ENCODE data around the gene IMP3. TPM values are rescaled to one million over a fixed set of nuclear protein-coding genes. Genes with fewer than 3 reads are reported as not detected.

IMP3 gene
- total RNA-seq, 2 donors from 2014 or later = 43.1 to 66.6 TPM

GRCh38 chr15:75644376-75644775 lies 4.4 kb upstream of the IMP3 start:
- H3K27ac ChIP-seq = no peak overlapping the region
- no peak for DNase-seq
- no peaks in the 10 kb centered on the region for H3K36me3 ChIP-seq (replicated peaks in 1 of 2; ENCODE audit: insufficient read depth in 1 of 2, low read depth in 2 of 2)
- ATAC-seq = no peak
- intact Hi-C loops (cut with DNase I) = no loop called here
- TF ChIP-seq POLR2A (IDR thresholded peaks at IDR 0.05) (no peak), CTCF (IDR thresholded peaks at IDR 0.05) (no peak)
- 82 to 86% methylated on average over 2 of the region's 2 CpGs for WGBS, 2 donors
- no peaks in the 10 kb centered on the region for H3K9me3 ChIP-seq
- no peaks in the 10 kb centered on the region for H3K27me3 ChIP-seq
- H3K4me3 ChIP-seq = no peak overlapping the region
- H3K4me1 ChIP-seq = peaks cover 32% of the 10 kb centered on the region

- TF ChIP-seq POLR2A (IDR thresholded peaks at IDR 0.05) (no peak), CTCF (IDR thresholded peaks at IDR 0.05) (no peak)
- H3K9me3 ChIP-seq = no peaks in the 10 kb centered on the region
- DNase-seq = no peak
- intact Hi-C loops (cut with DNase I) = no loop called here
- peaks cover 50% of the 10 kb centered on the region for H3K4me1 ChIP-seq
- H3K4me3 ChIP-seq = no peak overlapping the region
- H3K27ac ChIP-seq = peak overlapping the region in 1 of 4 donors; percentile 93
- 31 to 34% methylated on average over 5 of the region's 5 CpGs for WGBS, 2 donors
- ATAC-seq = no peak
- no peaks in the 10 kb centered on the region for H3K36me3 ChIP-seq (replicated peaks in 1 of 2; ENCODE audit: insufficient read depth in 1 of 2, low read depth in 2 of 2)
- H3K27me3 ChIP-seq = no peaks in the 10 kb centered on the region
Measured at GRCh38 chr15:75641603-75642002, 1.6 kb upstream of the IMP3 start.

GRCh38 chr15:75641179-75641503 lies 1.1 kb upstream of the IMP3 start:
- no peak overlapping the region for H3K4me3 ChIP-seq
- intact Hi-C loops (cut with DNase I) = no loop called here
- H3K27me3 ChIP-seq = no peaks in the 10 kb centered on the region
- peaks cover 45% of the 10 kb centered on the region for H3K4me1 ChIP-seq
- no peaks in the 10 kb centered on the region for H3K9me3 ChIP-seq
- DNase-seq = no peak
- ATAC-seq = no peak
- no peak for TF ChIP-seq CTCF (IDR thresholded peaks at IDR 0.05)
- TF ChIP-seq POLR2A (IDR thresholded peaks at IDR 0.05) = no peak
- peak overlapping the region in 3 of 4 donors; percentile 83 to 98 (median 93) for H3K27ac ChIP-seq
- 75 to 84% methylated on average over 4 of the region's 4 CpGs for WGBS, 2 donors
- no peaks in the 10 kb centered on the region for H3K36me3 ChIP-seq (replicated peaks in 1 of 2; ENCODE audit: insufficient read depth in 1 of 2, low read depth in 2 of 2)

- H3K4me3 ChIP-seq = peak overlapping the region; percentile 19 to 23
- H3K4me1 ChIP-seq = peaks cover 40% of the 10 kb centered on the region
- TF ChIP-seq POLR2A (IDR thresholded peaks at IDR 0.05) (no peak), CTCF (IDR thresholded peaks at IDR 0.05) (peak in 2 of 7 experiments; percentile 28 to 37)
- peak overlapping the region; percentile 83 to 98 (median 94) for H3K27ac ChIP-seq
- ATAC-seq = peak; percentile 34
- peak in 1 of 4 donors; percentile 14 for DNase-seq
- intact Hi-C loops (cut with DNase I) = no loop called here
- H3K36me3 ChIP-seq (replicated peaks in 1 of 2; ENCODE audit: insufficient read depth in 1 of 2, low read depth in 2 of 2) = no peaks in the 10 kb centered on the region
- no peaks in the 10 kb centered on the region for H3K9me3 ChIP-seq
- WGBS, 2 donors = 8 to 9% methylated on average over 17 of the region's 17 CpGs
- no peaks in the 10 kb centered on the region for H3K27me3 ChIP-seq
Measured at GRCh38 chr15:75640483-75641178, 607 bp upstream of the IMP3 start.

- ATAC-seq (no peak), DNase-seq (no peak)
- no peaks in the 10 kb centered on the region for H3K9me3 ChIP-seq
- peaks cover 39% of the 10 kb centered on the region for H3K4me1 ChIP-seq
- H3K4me3 ChIP-seq = peak overlapping the region; percentile 54 to 99
- peak overlapping the region; percentile 83 to 98 (median 94) for H3K27ac ChIP-seq
- 0 to 1% methylated on average over 9 to 16 of the region's 16 CpGs for WGBS, 2 donors
- H3K27me3 ChIP-seq = no peaks in the 10 kb centered on the region
- intact Hi-C loops (cut with DNase I) = no loop called here
- TF ChIP-seq POLR2A (IDR thresholded peaks at IDR 0.05) = no peak
- TF ChIP-seq CTCF (IDR thresholded peaks at IDR 0.05) = no peak
- H3K36me3 ChIP-seq (replicated peaks in 1 of 2; ENCODE audit: insufficient read depth in 1 of 2, low read depth in 2 of 2) = no peaks in the 10 kb centered on the region
Measured at GRCh38 chr15:75639191-75639708, 774 bp downstream of the IMP3 start.
